AG08395 (cell line): ENCODE results near the gene LYPD6.

Source experiments
- DNase-seq: peaks from one replicate; pipeline ENCODE4 v3.0.0; 2012; ENCODE audit warnings: mixed read lengths, low spot score

The LYPD6 gene

GRCh38 chr2:149348291-149348690 lies 17.9 kb downstream of the LYPD6 start:
- DNase-seq: no peak

GRCh38 chr2:149353421-149353820 lies 23.0 kb downstream of the LYPD6 start:
- DNase-seq: no peak

GRCh38 chr2:149355716-149356422 lies 25.5 kb downstream of the LYPD6 start:
- DNase-seq: no peak

GRCh38 chr2:149357058-149357457 lies 26.7 kb downstream of the LYPD6 start:
- DNase-seq: no peak

- DNase-seq: no peak
These were observed 29.7 kb downstream of the LYPD6 start for GRCh38 chr2:149360106-149360505.

GRCh38 chr2:149363958-149364357 lies 33.6 kb downstream of the LYPD6 start:
- no peak for DNase-seq

GRCh38 chr2:149364839-149365238 lies 34.5 kb downstream of the LYPD6 start:
- DNase-seq: no peak

- DNase-seq: no peak
These were observed 35.7 kb downstream of the LYPD6 start for GRCh38 chr2:149365931-149366583.

- DNase-seq: no peak
These were observed 39.8 kb downstream of the LYPD6 start for GRCh38 chr2:149370061-149370775.

- DNase-seq: no peak
These were observed 41.1 kb downstream of the LYPD6 start for GRCh38 chr2:149371476-149371875.

- peak; percentile 55 for DNase-seq
These were observed 45.5 kb downstream of the LYPD6 start for GRCh38 chr2:149375801-149376361.

- no peak for DNase-seq
These were observed 49.8 kb downstream of the LYPD6 start for GRCh38 chr2:149380205-149380604.

GRCh38 chr2:149383340-149383739 lies 53.0 kb downstream of the LYPD6 start:
- DNase-seq: peak; percentile 81

GRCh38 chr2:149385350-149385749 lies 55.0 kb downstream of the LYPD6 start:
- DNase-seq: no peak

- DNase-seq: no peak
These were observed 57.0 kb downstream of the LYPD6 start for GRCh38 chr2:149387411-149387810.

GRCh38 chr2:149388120-149388816 lies 57.9 kb downstream of the LYPD6 start:
- DNase-seq: peak; percentile 25

GRCh38 chr2:149389506-149390167 lies 59.2 kb downstream of the LYPD6 start:
- no peak for DNase-seq

GRCh38 chr2:149393614-149394013 lies 63.2 kb downstream of the LYPD6 start:
- no peak for DNase-seq

- DNase-seq: no peak
These were observed 64.5 kb downstream of the LYPD6 start for GRCh38 chr2:149394864-149395263.

GRCh38 chr2:149399934-149400615 lies 69.7 kb downstream of the LYPD6 start:
- no peak for DNase-seq

GRCh38 chr2:149400997-149401396 lies 70.6 kb downstream of the LYPD6 start:
- DNase-seq: peak; percentile 31
